Cardiac ventricle fibroblast (primary cell): ENCODE measurements around the gene KRTAP5-9. TPM values are rescaled to one million over a fixed set of nuclear protein-coding genes. Genes with fewer than 3 reads are reported as not detected.

Experiments
- total RNA-seq: library from RNA; depleted of rRNA; stranded (reverse); fragments of >200 nt; gene quantifications from 2 replicates; pipeline ENCODE4 v1.2.3, GENCODE V29; 2015

The KRTAP5-9 gene
- 0.54 TPM in 1 of 2 replicates, not detected in the other for total RNA-seq

DNA sequence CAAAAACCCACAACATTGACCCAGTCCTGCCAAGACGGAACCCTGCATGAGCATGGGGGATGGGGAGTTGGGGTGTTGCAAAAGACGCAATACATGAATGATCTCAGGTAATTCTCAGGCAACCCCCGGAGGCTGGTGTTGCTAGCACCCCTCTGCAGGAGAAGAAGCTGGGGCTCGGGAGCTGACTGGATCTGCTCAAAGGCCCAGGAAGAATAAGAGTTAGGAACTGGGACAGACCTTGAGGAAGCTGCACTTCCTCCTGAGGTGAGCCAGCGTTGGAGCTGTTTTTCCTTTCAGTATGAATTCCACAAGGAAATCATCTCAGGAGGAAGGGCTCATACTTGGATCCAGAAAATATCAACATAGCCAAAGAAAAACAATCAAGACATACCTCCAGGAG is at the start of gene KRTAP5-9:
KRTAP5-9 (plus strand) TSS at position 301 of the 400 bp plus-strand sequence. CDS start 238 bp downstream, outside the sequence.

DNA sequence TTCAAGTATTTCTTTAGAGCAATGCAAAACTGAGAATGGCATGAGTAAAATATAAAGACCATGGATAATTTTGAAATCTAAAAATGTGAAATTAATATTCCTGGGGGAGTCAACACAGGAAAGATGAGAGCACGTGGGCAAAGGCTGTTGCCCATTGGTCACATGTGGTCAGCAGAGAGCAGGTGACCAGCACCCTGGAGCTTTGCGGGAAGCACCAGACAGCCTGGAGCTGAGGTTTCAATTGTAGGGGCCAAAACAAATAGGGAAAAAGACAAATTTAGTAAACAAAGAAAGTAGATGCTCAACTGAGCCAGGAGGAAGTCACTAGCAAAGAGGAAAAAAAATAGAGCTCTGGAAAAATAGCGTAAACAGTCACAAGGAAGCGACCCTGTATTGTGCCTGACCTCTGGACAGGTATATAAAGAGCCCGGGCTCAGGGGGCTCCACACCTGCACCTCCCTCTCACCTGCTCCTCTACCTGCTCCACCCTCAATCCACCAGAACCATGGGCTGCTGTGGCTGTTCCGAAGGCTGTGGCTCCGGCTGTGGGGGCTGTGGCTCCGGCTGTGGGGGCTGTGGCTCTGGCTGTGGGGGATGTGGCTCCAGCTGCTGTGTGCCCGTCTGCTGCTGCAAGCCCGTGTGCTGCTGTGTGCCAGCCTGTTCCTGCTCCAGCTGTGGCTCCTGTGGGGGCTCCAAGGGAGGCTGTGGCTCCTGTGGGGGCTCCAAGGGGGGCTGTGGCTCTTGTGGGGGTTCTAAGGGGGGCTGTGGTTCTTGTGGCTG is 21.2 kb upstream of the KRTAP5-9 start, which contains the start of gene KRTAP5-7:
KRTAP5-7 (plus strand) TSS at position 472 of the 780 bp plus-strand sequence; CDS start at position 506, 34 bp downstream.

DNA sequence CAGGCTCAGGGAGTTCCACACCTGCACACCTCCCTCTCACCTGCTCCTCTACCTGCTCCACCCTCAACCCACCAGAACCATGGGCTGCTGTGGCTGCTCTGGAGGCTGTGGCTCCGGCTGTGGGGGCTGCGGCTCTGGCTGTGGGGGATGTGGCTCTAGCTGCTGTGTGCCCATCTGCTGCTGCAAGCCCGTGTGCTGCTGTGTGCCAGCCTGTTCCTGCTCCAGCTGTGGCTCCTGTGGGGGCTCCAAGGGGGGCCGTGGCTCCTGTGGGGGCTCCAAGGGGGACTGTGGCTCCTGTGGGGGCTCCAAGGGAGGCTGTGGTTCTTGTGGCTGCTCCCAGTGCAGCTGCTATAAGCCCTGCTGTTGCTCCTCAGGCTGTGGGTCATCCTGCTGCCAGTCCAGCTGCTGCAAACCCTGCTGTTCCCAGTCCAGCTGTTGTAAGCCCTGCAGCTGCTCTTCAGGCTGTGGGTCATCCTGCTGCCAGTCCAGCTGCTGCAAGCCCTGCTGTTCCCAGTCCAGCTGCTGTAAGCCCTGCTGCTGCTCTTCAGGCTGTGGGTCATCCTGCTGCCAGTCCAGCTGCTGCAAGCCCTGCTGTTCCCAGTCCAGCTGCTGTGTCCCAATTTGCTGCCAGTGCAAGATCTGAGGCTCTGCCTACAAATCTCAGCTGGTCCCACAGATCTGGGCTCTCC is 10.1 kb upstream of the KRTAP5-9 start, which contains the start of gene KRTAP5-8:
KRTAP5-8 (plus strand) TSS at position 49 of the 689 bp plus-strand sequence; CDS start at position 80, 31 bp downstream.

GRCh38 chr11:71565263-71565662 is 17.0 kb downstream of the KRTAP5-9 start, which contains the start of gene KRTAP5-10:
KRTAP5-10 (plus strand) TSS chr11:71565563; CDS start chr11:71565588, 25 bp downstream.

GRCh38 chr11:71582309-71582895 is 34.2 kb downstream of the KRTAP5-9 start, which contains the start of gene KRTAP5-11:
KRTAP5-11 (minus strand) TSS chr11:71582875; CDS start chr11:71582837, 38 bp downstream.

Other genes with a start within 250 kb of the KRTAP5-9 start
- gene DHCR7, start 100.0 kb upstream of the KRTAP5-9 start, total RNA-seq, result 24.2 and 32.6 TPM in 2 replicates
- gene NADSYN1, start 95.2 kb upstream of the KRTAP5-9 start, total RNA-seq, result 34.5 and 45.4 TPM in 2 replicates
- not detected in 2 replicates for gene KRTAP5-7, start 21.2 kb upstream of the KRTAP5-9 start, total RNA-seq
- gene KRTAP5-8, start 10.4 kb upstream of the KRTAP5-9 start, total RNA-seq, result not detected in 2 replicates
- not detected in 2 replicates for gene KRTAP5-10, start 17.1 kb downstream of the KRTAP5-9 start, total RNA-seq
- gene KRTAP5-11, start 34.5 kb downstream of the KRTAP5-9 start, total RNA-seq, result not detected in 2 replicates